K562 (cell line): Measurements from ENCODE around the gene TTC19. TPM values are rescaled to one million over a fixed set of nuclear protein-coding genes. Genes with fewer than 3 reads are reported as not detected.

Experiments used
- ATAC-seq: fragments of 200-7000 bp; cut with Tn5 transposase; 3 replicates; pipeline ENCODE4 v1.9.1; 2020; ENCODE audit warnings: moderate library complexity
- BruUV-seq: library from RNA; stranded (reverse); fragments of 400-500 nt; replicated peaks from 2 replicates; lab custom pipeline; 2021; lab: Mats Ljungman, UMichigan
- CTCF ChIA-PET: fragments of 300-600 bp; formaldehyde crosslinking; extraction: SDS; loops from one replicate; lab custom pipeline; 2021; ENCODE audit warnings: low intra/inter-chr PET ratio; lab: Yijun Ruan, JAX
- POLR2A ChIA-PET: fragments of 300-600, 350-650 bp; sonication (Branson Sonifier 250); formaldehyde crosslinking; extraction: SDS; loops from one replicate; lab custom pipeline; 2021; ENCODE audit warnings: antibody characterized with exemption, inconsistent platforms; lab: Yijun Ruan, JAX
- DNase-seq, 4 experiments: peaks; one replicate each; pipeline versions ENCODE4 v3.0.0 to v3.0.0-alpha.2; 2011 to 2018; ENCODE audit warnings: low spot score in 3 of 4, mixed read lengths in 3 of 4; ENCODE audit errors: extremely low read depth in 1 of 4
- FAIRE-seq: peaks from 2 replicates; lab custom pipeline; 2011; peaks lifted over from hg19 to GRCh38; lab: Jason Lieb, UNC
- H2AFZ ChIP-seq: 2 replicates; pipeline ENCODE4 v1.6.0; 2011; ENCODE audit warnings: low read depth, low read length, control low read depth, inconsistent platforms
- H3K27ac ChIP-seq: fragments of 200-600 bp; 3 replicates; pipeline ENCODE4 v1.8.0; 2011; ENCODE audit warnings: low read depth, mild to moderate bottlenecking, control low read depth, inconsistent platforms, low read length, moderate library complexity, mixed read lengths; ENCODE audit errors: extremely low read depth
- H3K27me3 ChIP-seq, 2 experiments: fragments of 300-600 bp in 1 of 2; 2 replicates in 1 of 2; 3 replicates in 1 of 2; pipeline versions ENCODE4 v1.6.0 to v1.8.0; 2011; ENCODE audit warnings: inconsistent platforms in 2 of 2, low read length in 2 of 2, mild to moderate bottlenecking in 1 of 2, mixed read lengths in 1 of 2, moderate library complexity in 1 of 2; ENCODE audit not compliant: control insufficient read depth in 2 of 2, insufficient read depth in 2 of 2
- H3K36me3 ChIP-seq: fragments of 300-600 bp; 3 replicates; pipeline ENCODE4 v1.8.0; 2011; ENCODE audit warnings: mild to moderate bottlenecking, low read length, inconsistent platforms; ENCODE audit not compliant: control insufficient read depth, insufficient read depth
- H3K4me1 ChIP-seq, 2 experiments: fragments of 200-600 bp in 1 of 2; replicated peaks in 1 of 2; 2 replicates in 1 of 2; 3 replicates in 1 of 2; pipeline versions ENCODE4 v1.5.1 to v1.8.0; 2011; ENCODE audit warnings: inconsistent platforms in 2 of 2, low read length in 2 of 2, mild to moderate bottlenecking in 1 of 2, mixed read lengths in 1 of 2, moderate library complexity in 1 of 2; ENCODE audit not compliant: control insufficient read depth in 2 of 2, insufficient read depth in 2 of 2
- H3K4me2 ChIP-seq: 2 replicates; pipeline ENCODE4 v1.6.1; 2011; ENCODE audit warnings: low read length, control low read depth, inconsistent platforms, mixed read lengths; ENCODE audit not compliant: insufficient read depth
- H3K4me3 ChIP-seq: fragments of 200-600 bp; sonication (generic), shearing (Covaris generic); 2 replicates; pipeline ENCODE4 v1.5.1; 2016; ENCODE audit warnings: control low read depth, inconsistent platforms
- H3K79me2 ChIP-seq: fragments of 200-600 bp; 3 replicates; pipeline ENCODE4 v1.8.0; 2011; ENCODE audit warnings: low read length, inconsistent platforms; ENCODE audit not compliant: control insufficient read depth, insufficient read depth
- H3K9ac ChIP-seq, 2 experiments: 2 replicates each; pipeline versions ENCODE4 v1.6.0 to v1.6.1; 2011; ENCODE audit warnings: low read depth in 2 of 2, low read length in 2 of 2, control low read depth in 1 of 2, inconsistent platforms in 1 of 2, mild to moderate bottlenecking in 1 of 2, mixed read lengths in 1 of 2; ENCODE audit not compliant: insufficient read depth in 1 of 2
- H3K9me1 ChIP-seq: one replicate; pipeline ENCODE4 v1.6.0; 2011; ENCODE audit warnings: inconsistent platforms, mild to moderate bottlenecking, low read length, moderate library complexity; ENCODE audit not compliant: control insufficient read depth, insufficient read depth
- H3K9me3 ChIP-seq: replicated peaks from 2 replicates; pipeline ENCODE4 v1.5.1; 2011; ENCODE audit warnings: low read depth, low read length, inconsistent platforms; ENCODE audit not compliant: control insufficient read depth, insufficient read depth
- H4K20me1 ChIP-seq: replicated peaks from 2 replicates; pipeline ENCODE4 v1.6.1; 2011; ENCODE audit warnings: low read length, inconsistent platforms, mixed read lengths; ENCODE audit not compliant: control insufficient read depth, insufficient read depth
- CBFA2T3 ChIP-seq: fragments of 450-650 bp; IDR thresholded peaks from 2 replicates; pipeline ENCODE4 v1.6.1; 2017
- ESRRA ChIP-seq: fragments of 450-650 bp; IDR thresholded peaks from 2 replicates; pipeline ENCODE4 v1.6.1; 2014; ENCODE audit warnings: low read depth, mild to moderate bottlenecking, moderate library complexity, borderline replicate concordance
- KDM1A ChIP-seq, 2 experiments: fragments of 450-650 bp; IDR thresholded peaks; 2 replicates each; pipeline ENCODE4 v1.6.1; 2016; ENCODE audit warnings: mild to moderate bottlenecking in 2 of 2
- MAFG ChIP-seq: fragments of 450-650 bp; conservative IDR thresholded peaks from 2 replicates; pipeline ENCODE4 v1.6.1; 2016; ENCODE audit warnings: missing genetic modification characterization, missing compliant biosample characterization
- NFYB ChIP-seq: IDR thresholded peaks from 2 replicates; pipeline ENCODE4 v1.6.1; 2011; ENCODE audit warnings: mild to moderate bottlenecking, moderate library complexity; ENCODE audit not compliant: insufficient read length; ENCODE audit errors: extremely low read depth
- RAD51 ChIP-seq: fragments of 450-650 bp; IDR thresholded peaks from 2 replicates; pipeline ENCODE4 v1.7.1; 2016; ENCODE audit warnings: low read depth, mild to moderate bottlenecking, borderline replicate concordance
- RCOR1 ChIP-seq, 2 experiments: IDR thresholded peaks; 2 replicates each; pipeline ENCODE4 v1.6.1; 2012; ENCODE audit warnings: low read depth in 2 of 2, low read length in 2 of 2, borderline replicate concordance in 1 of 2, improper control_type of control experiment in 1 of 2
- SPI1 ChIP-seq: IDR thresholded peaks from 2 replicates; pipeline ENCODE4 v1.6.1; 2011; ENCODE audit warnings: low read depth, low read length, control low read depth, borderline replicate concordance
- TAL1 ChIP-seq: fragments of 450-650 bp; IDR thresholded peaks from 2 replicates; pipeline ENCODE4 v1.6.1; 2016; ENCODE audit warnings: mild to moderate bottlenecking
- USF2 ChIP-seq: sonication (generic); formaldehyde crosslinking; IDR thresholded peaks from 2 replicates; pipeline ENCODE4 v1.5.0; 2020; ENCODE audit warnings: missing genetic modification reagents
- WGBS: fragments of 100-300 bp; shearing (Covaris generic); methylation state at CpG from one replicate; pipeline ENCODE4 v1.1.6; 2016; ENCODE audit warnings: low coverage, mixed read lengths; ENCODE audit not compliant: insufficient coverage; ENCODE audit errors: missing lambda C conversion rate; 5-methylcytosine and 5-hydroxymethylcytosine counted together
- in situ Hi-C: fragments of 300-500 bp; cut with MboI; formaldehyde crosslinking; loops from 4 replicates; pipeline ENCODE4 v1.15.0; 2018; ENCODE audit warnings: inconsistent platforms, mixed read lengths
- intact Hi-C: fragments of 100-400 bp; cut with micrococcal nuclease; formaldehyde crosslinking; loops from 2 replicates; pipeline ENCODE4 v1.14.2; 2022
- polyA plus RNA-seq, 8 experiments: library from polyadenylated mRNA; depleted of rRNA in 4 of 8; stranded (reverse) in 5 of 8; unstranded in 3 of 8; fragments of >200 nt; fragmentation: Nextera tagmentation in 2 of 8; fragmentation: Illumina TruSeq in 1 of 8; extraction: Ambion mirVana in 2 of 8; extraction: Trizol in 1 of 8; gene quantifications; 2 replicates each; pipeline versions ENCODE4 v1.2.1 to v1.2.3, GENCODE V29; 2011 to 2014; ENCODE audit warnings: inconsistent platforms in 1 of 8, missing spikeins in 1 of 8
- total RNA-seq, 7 experiments: library from RNA; depleted of rRNA in 6 of 7; stranded (reverse); fragments of >200 nt in 6 of 7; fragmentation: Illumina TruSeq in 2 of 7; extraction: Trizol in 2 of 7; gene quantifications; 2 replicates each; pipeline versions ENCODE4 v1.2.1 to v1.2.3, GENCODE V29; 2011 to 2021; ENCODE audit warnings: low replicate concordance in 1 of 7
- TF ChIP-seq, protein P1 (sequence below): sonication (generic); formaldehyde crosslinking; IDR thresholded peaks from 2 replicates; pipeline ENCODE4 v1.9.0; 2022; ENCODE audit warnings: mild to moderate bottlenecking, missing genetic modification reagents
- TF ChIP-seq, protein P2 (sequence below), 2 experiments: fragments of 450-650 bp; formaldehyde crosslinking in 1 of 2; IDR thresholded peaks; 2 replicates each; pipeline versions ENCODE4 v1.4.0 to v1.6.1; 2014 to 2020; ENCODE audit warnings: mild to moderate bottlenecking in 2 of 2, borderline replicate concordance in 1 of 2, low read depth in 1 of 2

The TTC19 gene
- total and polyA plus RNA-seq, 9 of the 15 experiments (the other 6 are each of a cell fraction or from before 2014, with no cell fraction given) = 8.1 to 60.8 (median 25.3) TPM

DNA sequence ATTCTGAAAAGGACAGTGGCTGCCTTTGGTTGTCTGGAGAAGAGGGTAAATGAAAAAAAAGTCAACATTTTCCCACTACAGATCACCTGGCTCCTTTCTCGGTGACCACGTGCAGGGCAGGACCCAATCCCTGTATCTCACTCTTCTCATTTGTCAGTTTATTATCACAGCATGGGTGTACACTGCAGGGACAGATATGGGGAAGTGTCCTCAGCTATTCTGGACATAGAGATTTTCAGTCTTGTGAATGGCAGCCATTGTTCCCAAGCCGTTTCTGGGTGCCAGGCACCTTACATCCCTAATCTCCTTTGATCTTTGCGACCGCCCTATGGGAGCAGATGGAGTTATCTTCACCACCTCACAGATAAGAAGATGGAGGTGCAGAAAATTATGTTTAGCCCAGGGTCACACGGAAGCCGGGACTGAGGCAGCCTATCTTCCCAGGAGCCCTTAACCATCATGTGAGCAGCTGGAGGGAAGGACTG, 47.5 kb upstream of the TTC19 start:
- TF ChIP-seq, protein P1, sequence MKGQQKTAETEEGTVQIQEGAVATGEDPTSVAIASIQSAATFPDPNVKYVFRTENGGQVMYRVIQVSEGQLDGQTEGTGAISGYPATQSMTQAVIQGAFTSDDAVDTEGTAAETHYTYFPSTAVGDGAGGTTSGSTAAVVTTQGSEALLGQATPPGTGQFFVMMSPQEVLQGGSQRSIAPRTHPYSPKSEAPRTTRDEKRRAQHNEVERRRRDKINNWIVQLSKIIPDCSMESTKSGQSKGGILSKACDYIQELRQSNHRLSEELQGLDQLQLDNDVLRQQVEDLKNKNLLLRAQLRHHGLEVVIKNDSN = peak; percentile 90
- TF ChIP-seq KDM1A (IDR thresholded peaks at IDR 0.05) = peak in 1 of 2 experiments; percentile 34; a peak in 2 of 4 replicates
- TF ChIP-seq, protein P2, sequence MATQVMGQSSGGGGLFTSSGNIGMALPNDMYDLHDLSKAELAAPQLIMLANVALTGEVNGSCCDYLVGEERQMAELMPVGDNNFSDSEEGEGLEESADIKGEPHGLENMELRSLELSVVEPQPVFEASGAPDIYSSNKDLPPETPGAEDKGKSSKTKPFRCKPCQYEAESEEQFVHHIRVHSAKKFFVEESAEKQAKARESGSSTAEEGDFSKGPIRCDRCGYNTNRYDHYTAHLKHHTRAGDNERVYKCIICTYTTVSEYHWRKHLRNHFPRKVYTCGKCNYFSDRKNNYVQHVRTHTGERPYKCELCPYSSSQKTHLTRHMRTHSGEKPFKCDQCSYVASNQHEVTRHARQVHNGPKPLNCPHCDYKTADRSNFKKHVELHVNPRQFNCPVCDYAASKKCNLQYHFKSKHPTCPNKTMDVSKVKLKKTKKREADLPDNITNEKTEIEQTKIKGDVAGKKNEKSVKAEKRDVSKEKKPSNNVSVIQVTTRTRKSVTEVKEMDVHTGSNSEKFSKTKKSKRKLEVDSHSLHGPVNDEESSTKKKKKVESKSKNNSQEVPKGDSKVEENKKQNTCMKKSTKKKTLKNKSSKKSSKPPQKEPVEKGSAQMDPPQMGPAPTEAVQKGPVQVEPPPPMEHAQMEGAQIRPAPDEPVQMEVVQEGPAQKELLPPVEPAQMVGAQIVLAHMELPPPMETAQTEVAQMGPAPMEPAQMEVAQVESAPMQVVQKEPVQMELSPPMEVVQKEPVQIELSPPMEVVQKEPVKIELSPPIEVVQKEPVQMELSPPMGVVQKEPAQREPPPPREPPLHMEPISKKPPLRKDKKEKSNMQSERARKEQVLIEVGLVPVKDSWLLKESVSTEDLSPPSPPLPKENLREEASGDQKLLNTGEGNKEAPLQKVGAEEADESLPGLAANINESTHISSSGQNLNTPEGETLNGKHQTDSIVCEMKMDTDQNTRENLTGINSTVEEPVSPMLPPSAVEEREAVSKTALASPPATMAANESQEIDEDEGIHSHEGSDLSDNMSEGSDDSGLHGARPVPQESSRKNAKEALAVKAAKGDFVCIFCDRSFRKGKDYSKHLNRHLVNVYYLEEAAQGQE (IDR thresholded peaks at IDR 0.05; ENCODE audit: borderline replicate concordance) = 0 out of 2 replicates have a peak, but pooled peaks have one; percentile 14
- TF ChIP-seq, protein P2 (CRISPR knock-in tag; IDR thresholded peaks at IDR 0.05; ENCODE audit: low read depth) = no peak
- peak; percentile 29 for TF ChIP-seq NFYB
- TF ChIP-seq SPI1 = peak; percentile 45; the same call in 1 of the 2 replicates
- TF ChIP-seq RAD51 = peak; percentile 68
- peak in 1 of 2 experiments; percentile 63; a peak in 1 of 4 replicates for TF ChIP-seq RCOR1 (IDR thresholded peaks at IDR 0.05; ENCODE audit: borderline replicate concordance in 1 of 2, low read depth in 2 of 2, low read length in 2 of 2)
- TF ChIP-seq TAL1 = no peak
- no peak for TF ChIP-seq MAFG
- TF ChIP-seq CBFA2T3 = peak; percentile 27; the same call in 1 of the 2 replicates
- TF ChIP-seq ESRRA = no peak
- peak; percentile 76 for TF ChIP-seq USF2

More for the DNA sequence above, 47.5 kb upstream of the TTC19 start:
- Histone ChIP-seq H3K4me2 (no peak overlapping the region), H3K9me3 (no peaks in the 10 kb centered on the region), H2AFZ (no peak overlapping the region), H3K27ac (no peak overlapping the region), H3K9me1 (no peaks in the 10 kb centered on the region), H3K4me3 (no peak overlapping the region), H4K20me1 (peaks cover 5% of the 10 kb centered on the region; the same call in 1 of the 2 replicates), H3K9ac (no peak overlapping the region; a peak in 1 of 4 replicates), H3K36me3 (peaks cover 7% of the 10 kb centered on the region; the same call in 2 of the 3 replicates), H3K27me3 (no peaks in the 10 kb centered on the region), H3K79me2 (peaks cover 40% of the 10 kb centered on the region), H3K4me1 (peaks cover 24 to 44% of the 10 kb centered on the region in 2 experiments)
- intact Hi-C loops (no loop called here), in situ Hi-C loops (loop anchor here (25.0 kb wide), 1 partner anchor 690 kb away; the partner anchor contains the start of gene PMP22)
- ATAC-seq (peak; percentile 65), DNase-seq (no peak), FAIRE-seq (peak; percentile 26)
- POLR2A ChIA-PET = no interaction called here
- no TSS peak for BruUV-seq
- WGBS = 28% methylated on average over 7 of the region's 7 CpGs
- CTCF ChIA-PET = no interaction called here
